Esophagus squamous epithelium (tissue), 5 donors: ENCODE measurements around the gene TADA3. TPM values are rescaled to one million over a fixed set of nuclear protein-coding genes. Genes with fewer than 3 reads are reported as not detected.

Source experiments
- DNase-seq: peaks from one replicate; lab custom pipeline; 2025; lab: John Stamatoyannopoulos, UW
- H3K27ac ChIP-seq, 4 donors: fragments of 200-600 bp; sonication (generic); one replicate each; pipeline ENCODE4 v1.5.1; 2016 to 2019; ENCODE audit warnings: mild to moderate bottlenecking in 1 of 4
- H3K27me3 ChIP-seq, 4 donors: fragments of 200-600 bp; sonication (generic); 1 replicate in 3 of 4; 2 replicates in 1 of 4; pipeline versions ENCODE4 v1.5.1 to v1.6.0; 2017 to 2021; ENCODE audit warnings: antibody characterized with exemption in 1 of 4
- H3K36me3 ChIP-seq, 3 donors: fragments of 200-600 bp; sonication (generic); one replicate each; pipeline ENCODE4 v1.5.1; 2016 to 2019
- H3K4me1 ChIP-seq, 3 donors: fragments of 200-600 bp; sonication (generic); one replicate each; pipeline ENCODE4 v1.5.1; 2017 to 2019
- H3K4me3 ChIP-seq, 4 donors: fragments of 200-600 bp; sonication (generic); 1 replicate in 3 of 4; 2 replicates in 1 of 4; pipeline ENCODE4 v1.5.1; 2016 to 2019; ENCODE audit warnings: mild to moderate bottlenecking in 2 of 4, moderate library complexity in 1 of 4
- H3K9me3 ChIP-seq, 3 donors: fragments of 200-600 bp; sonication (generic); one replicate each; pipeline ENCODE4 v1.5.1; 2016 to 2019
- POLR2A ChIP-seq, 4 donors: fragments of 450-650 bp; IDR thresholded peaks; one replicate each; pipeline ENCODE4 v1.6.1; 2017; ENCODE audit warnings: antibody characterized with exemption in 4 of 4, mild to moderate bottlenecking in 4 of 4, moderate library complexity in 3 of 4
- WGBS, 2 donors: methylation state at CpG; one replicate each; pipeline ENCODE4 v1.1.5; 2018; 5-methylcytosine and 5-hydroxymethylcytosine counted together
- intact Hi-C: fragments of 100-400 bp; cut with DNase I; formaldehyde crosslinking; loops from one replicate; pipeline ENCODE4 v1.15.0; 2022
- total RNA-seq, 4 donors: library from RNA; depleted of rRNA; stranded (reverse); fragments of >200 nt; gene quantifications; one replicate each; pipeline ENCODE4 v1.1.0, GENCODE V29; 2016
- TF ChIP-seq, protein P1 (sequence below), 6 experiments: fragments of 450-650 bp in 4 of 6; fragments of 200-600 bp in 2 of 6; sonication (generic) in 2 of 6; IDR thresholded peaks; one replicate each; pipeline ENCODE4 v1.5.1; 2016 to 2019; ENCODE audit warnings: antibody characterized with exemption in 6 of 6, mild to moderate bottlenecking in 4 of 6, moderate library complexity in 4 of 6
- donor health status: DM: yes; HTN: yes; CAD: no.

TADA3 gene, protein sequence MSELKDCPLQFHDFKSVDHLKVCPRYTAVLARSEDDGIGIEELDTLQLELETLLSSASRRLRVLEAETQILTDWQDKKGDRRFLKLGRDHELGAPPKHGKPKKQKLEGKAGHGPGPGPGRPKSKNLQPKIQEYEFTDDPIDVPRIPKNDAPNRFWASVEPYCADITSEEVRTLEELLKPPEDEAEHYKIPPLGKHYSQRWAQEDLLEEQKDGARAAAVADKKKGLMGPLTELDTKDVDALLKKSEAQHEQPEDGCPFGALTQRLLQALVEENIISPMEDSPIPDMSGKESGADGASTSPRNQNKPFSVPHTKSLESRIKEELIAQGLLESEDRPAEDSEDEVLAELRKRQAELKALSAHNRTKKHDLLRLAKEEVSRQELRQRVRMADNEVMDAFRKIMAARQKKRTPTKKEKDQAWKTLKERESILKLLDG
- total RNA-seq: 10 to 100 TPM; 34.7 to 54.4 (median 44.8) TPM

DNA sequence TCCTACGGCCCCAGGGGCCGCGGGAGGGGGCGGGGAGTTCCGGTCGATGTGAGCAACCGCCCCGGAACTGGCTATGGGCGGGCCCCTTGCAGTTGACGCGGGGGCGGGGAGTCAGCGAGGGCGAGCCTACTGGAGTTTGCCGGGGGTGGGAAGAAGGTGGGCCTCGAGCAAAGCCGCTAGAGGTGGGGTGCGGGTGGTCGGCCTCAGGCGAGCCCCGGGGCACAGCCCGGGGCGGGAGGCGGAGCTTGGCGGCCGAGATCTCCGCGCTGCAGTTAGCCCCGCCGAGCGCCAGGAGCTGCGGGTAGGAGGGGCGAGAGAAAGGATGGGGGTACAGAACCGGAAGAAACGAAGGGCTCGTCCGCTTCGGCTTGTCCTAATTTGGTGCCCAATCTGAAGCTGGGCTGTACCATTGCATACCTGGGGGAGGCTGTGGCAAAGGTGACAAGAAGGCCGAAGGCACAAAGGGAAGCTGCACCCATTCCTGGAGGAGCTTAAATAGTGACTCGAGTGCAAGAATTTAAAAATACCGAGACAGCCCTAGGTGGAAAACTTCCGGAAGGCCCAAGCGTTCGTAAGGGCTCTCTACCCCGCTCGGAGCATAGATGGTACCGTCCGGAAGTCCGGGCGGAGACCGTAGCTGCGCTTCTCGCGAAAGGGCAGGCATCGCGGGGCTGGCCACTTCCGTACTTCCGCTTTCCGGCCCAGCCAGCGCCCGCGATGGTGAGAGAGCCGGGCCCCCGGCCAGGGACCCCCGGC, at the start of gene TADA3, which contains the start of gene ARPC4:
TSS of gene TADA3 (minus strand) at position 69 of the 756 bp plus-strand sequence. CDS start 1,007 bp downstream, outside the sequence.
TSS of gene ARPC4 (plus strand) at position 678 of the 756 bp plus-strand sequence. CDS start at position 718, 40 bp downstream.
- intact Hi-C loops: no loop called here
- peaks cover 6 to 69% (median 12%) of the 10 kb centered on the region in 3 donors for H3K36me3 ChIP-seq
- 0% methylated on average over 3 to 40 of the region's 65 CpGs for WGBS, 2 donors
- peak in 2 of 4 donors; percentile 58 to 77 for TF ChIP-seq POLR2A (IDR thresholded peaks at IDR 0.05)
- TF ChIP-seq, protein P1, sequence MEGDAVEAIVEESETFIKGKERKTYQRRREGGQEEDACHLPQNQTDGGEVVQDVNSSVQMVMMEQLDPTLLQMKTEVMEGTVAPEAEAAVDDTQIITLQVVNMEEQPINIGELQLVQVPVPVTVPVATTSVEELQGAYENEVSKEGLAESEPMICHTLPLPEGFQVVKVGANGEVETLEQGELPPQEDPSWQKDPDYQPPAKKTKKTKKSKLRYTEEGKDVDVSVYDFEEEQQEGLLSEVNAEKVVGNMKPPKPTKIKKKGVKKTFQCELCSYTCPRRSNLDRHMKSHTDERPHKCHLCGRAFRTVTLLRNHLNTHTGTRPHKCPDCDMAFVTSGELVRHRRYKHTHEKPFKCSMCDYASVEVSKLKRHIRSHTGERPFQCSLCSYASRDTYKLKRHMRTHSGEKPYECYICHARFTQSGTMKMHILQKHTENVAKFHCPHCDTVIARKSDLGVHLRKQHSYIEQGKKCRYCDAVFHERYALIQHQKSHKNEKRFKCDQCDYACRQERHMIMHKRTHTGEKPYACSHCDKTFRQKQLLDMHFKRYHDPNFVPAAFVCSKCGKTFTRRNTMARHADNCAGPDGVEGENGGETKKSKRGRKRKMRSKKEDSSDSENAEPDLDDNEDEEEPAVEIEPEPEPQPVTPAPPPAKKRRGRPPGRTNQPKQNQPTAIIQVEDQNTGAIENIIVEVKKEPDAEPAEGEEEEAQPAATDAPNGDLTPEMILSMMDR (IDR thresholded peaks at IDR 0.05): peak in 2 of 6 experiments; percentile 10 to 31
- no peaks in the 10 kb centered on the region for H3K27me3 ChIP-seq
- peak within 1 kb of the TSS; percentile 88 to 98 (median 93) for H3K4me3 ChIP-seq
- peaks cover 17 to 54% (median 26%) of the 10 kb centered on the region in 3 donors for H3K4me1 ChIP-seq
- peak within 1 kb of the TSS; percentile 98 to 100 (median 98) for H3K27ac ChIP-seq
- peak; percentile 77 for DNase-seq
- H3K9me3 ChIP-seq: no peaks in the 10 kb centered on the region

DNA sequence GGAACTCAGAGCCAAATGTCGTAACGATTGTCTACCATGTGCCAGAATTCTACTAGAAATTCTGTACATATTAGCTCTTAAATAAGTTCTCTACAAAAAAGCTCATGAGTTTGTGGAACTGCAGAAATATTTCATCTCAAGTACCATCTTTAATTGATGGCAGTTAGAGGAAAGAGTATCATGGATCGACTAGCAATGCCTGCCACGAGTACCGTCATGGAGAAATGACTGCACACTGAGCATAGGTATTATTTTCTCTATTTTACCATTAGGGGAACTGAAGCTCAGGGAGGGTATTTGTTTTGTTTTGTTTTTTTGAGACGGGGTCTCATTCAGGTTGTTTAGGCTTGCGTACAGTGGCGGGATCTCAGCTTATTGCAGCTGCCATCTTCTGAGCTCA, 48.7 kb upstream of the TADA3 start:
- 81 to 82% methylated on average over 8 of the region's 8 CpGs for WGBS, 2 donors
- Histone ChIP-seq H3K4me3 (no peak overlapping the region), H3K9me3 (no peaks in the 10 kb centered on the region), H3K27me3 (no peaks in the 10 kb centered on the region), H3K4me1 (peaks cover 0 to 27% (median 15%) of the 10 kb centered on the region in 3 donors), H3K27ac (no peak overlapping the region), H3K36me3 (peaks cover 0 to 57% (median 6%) of the 10 kb centered on the region in 3 donors)
- DNase-seq: no peak
- intact Hi-C loops: loop anchor here (5.0 kb wide), 1 partner anchor 91 kb away; the partner anchor contains the start of gene CRELD1
- no peak for TF ChIP-seq POLR2A (IDR thresholded peaks at IDR 0.05)
- TF ChIP-seq, protein P1 (IDR thresholded peaks at IDR 0.05): no peak

DNA sequence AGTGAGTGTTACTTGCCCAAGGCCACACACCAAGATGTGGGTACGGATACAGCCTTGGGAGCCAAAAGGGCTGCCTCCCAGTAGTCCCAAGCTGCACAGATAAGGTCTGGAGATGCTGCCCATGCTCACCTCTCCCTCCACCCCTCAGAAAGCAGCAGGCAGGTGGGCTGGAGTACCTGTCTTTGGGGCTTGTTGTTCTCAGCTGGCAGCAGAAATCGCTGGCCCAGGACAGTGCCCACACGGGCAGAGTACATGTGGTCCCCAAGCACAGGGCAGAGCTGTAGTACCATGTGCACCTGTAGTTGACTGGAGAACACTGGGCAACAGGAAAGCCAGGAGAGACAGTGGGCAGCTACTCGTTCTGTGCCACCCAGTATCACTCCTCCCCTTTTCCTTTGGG, 46.6 kb upstream of the TADA3 start:
- DNase-seq: no peak
- TF ChIP-seq, protein P1 (IDR thresholded peaks at IDR 0.05): no peak
- no peak for TF ChIP-seq POLR2A (IDR thresholded peaks at IDR 0.05)
- intact Hi-C loops: no loop called here
- Histone ChIP-seq H3K4me1 (peaks cover 0 to 15% (median 9%) of the 10 kb centered on the region in 3 donors), H3K27me3 (no peaks in the 10 kb centered on the region), H3K4me3 (no peak overlapping the region), H3K36me3 (peaks cover 0 to 78% (median 6%) of the 10 kb centered on the region in 3 donors), H3K9me3 (no peaks in the 10 kb centered on the region), H3K27ac (no peak overlapping the region)
- 65 to 100% methylated on average over 1 to 2 of the region's 4 CpGs for WGBS, 2 donors

DNA sequence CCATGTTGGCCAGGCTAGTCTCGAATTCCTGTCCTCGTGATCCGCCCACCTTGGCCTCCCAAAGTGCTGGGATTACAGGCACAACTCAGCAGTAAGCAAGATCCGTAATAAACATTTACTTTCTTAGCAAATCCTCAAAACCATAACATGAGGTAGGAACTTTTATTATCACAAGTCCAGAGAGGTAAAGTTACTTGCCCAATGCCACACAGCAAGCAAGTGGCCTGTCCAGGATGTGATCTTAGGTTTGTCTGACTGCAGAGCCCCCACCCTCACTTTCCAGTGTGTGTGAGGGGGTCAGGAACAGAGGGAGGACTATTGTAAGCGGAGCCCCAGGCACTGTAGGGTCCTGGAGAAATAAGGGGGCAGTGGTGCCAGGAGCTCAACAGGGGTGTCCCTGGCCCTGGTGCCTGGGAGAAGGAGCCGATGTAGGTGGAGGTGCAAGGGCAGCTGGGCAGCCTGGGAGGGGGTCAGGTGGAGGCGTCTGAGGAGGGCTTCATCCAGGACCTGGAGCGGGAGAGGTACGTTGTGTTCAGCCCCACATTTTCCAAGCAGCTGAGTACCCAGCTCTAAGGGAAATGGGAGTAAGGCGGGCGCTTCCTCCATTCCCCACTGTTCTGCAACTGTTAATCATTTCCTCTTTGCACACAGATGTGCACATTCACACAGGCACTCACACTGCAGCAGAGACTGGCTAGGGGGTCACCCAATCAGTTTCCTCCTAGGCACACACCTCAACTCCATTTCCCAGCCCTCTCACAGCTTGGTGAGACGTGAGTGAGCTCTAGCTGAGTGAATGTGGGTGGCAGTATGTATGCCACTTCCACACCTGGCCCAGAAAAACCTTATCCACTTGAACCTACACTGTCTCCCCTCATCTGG, 45.7 kb upstream of the TADA3 start:
- Histone ChIP-seq H3K27me3 (no peaks in the 10 kb centered on the region), H3K27ac (no peak overlapping the region), H3K9me3 (no peaks in the 10 kb centered on the region), H3K4me1 (peaks cover 0 to 9% (median 7%) of the 10 kb centered on the region in 3 donors), H3K4me3 (no peak overlapping the region), H3K36me3 (peaks cover 0 to 88% (median 14%) of the 10 kb centered on the region in 3 donors)
- DNase-seq: no peak
- intact Hi-C loops: no loop called here
- TF ChIP-seq, protein P1 (IDR thresholded peaks at IDR 0.05): no peak
- no peak for TF ChIP-seq POLR2A (IDR thresholded peaks at IDR 0.05)
- WGBS, 2 donors: 81 to 86% methylated on average over 10 of the region's 12 CpGs
